Caco-2 (cell line): Measurements from ENCODE around the gene REL. TPM values are rescaled to one million over a fixed set of nuclear protein-coding genes. Genes with fewer than 3 reads are reported as not detected.

Experiments
- BruUV-seq: library from RNA; stranded (reverse); fragments of 400-500 nt; replicated peaks from 2 replicates; lab custom pipeline; 2021; lab: Mats Ljungman, UMichigan
- CTCF ChIA-PET: fragments of 300-600 bp; sonication (Branson Sonifier 250); formaldehyde crosslinking; loops from one replicate; lab custom pipeline; 2022; ENCODE audit warnings: antibody characterized with exemption; lab: Charles Lee
- POLR2A ChIA-PET: fragments of 300-600 bp; sonication (Branson Sonifier 250); formaldehyde crosslinking; loops from one replicate; lab custom pipeline; 2022; ENCODE audit warnings: antibody characterized with exemption; lab: Charles Lee
- DNase-seq, 2 experiments: peaks; one replicate each; pipeline versions ENCODE4 v3.0.0 to v3.0.0-alpha.2; 2020 to 2022
- H3K27me3 ChIP-seq: replicated peaks from 2 replicates; pipeline ENCODE4 v1.6.0; 2011; ENCODE audit warnings: low read length; ENCODE audit not compliant: control insufficient read depth, insufficient read depth
- H3K36me3 ChIP-seq: 2 replicates; pipeline ENCODE4 v1.5.1; 2011; ENCODE audit warnings: low read length; ENCODE audit not compliant: control insufficient read depth, insufficient read depth
- H3K4me1 ChIP-seq: fragments of 250-450 bp; sonication (Bioruptor Pico); 2 replicates; pipeline ENCODE4 v1.5.1; 2020; ENCODE audit warnings: mild to moderate bottlenecking
- H3K4me3 ChIP-seq: 2 replicates; pipeline ENCODE4 v1.5.1; 2011; ENCODE audit warnings: low read depth, mild to moderate bottlenecking, control low read depth, low read length
- H3K9me3 ChIP-seq: fragments of 250-450 bp; sonication (Bioruptor Pico); 2 replicates; pipeline ENCODE4 v1.5.1; 2020; ENCODE audit warnings: mild to moderate bottlenecking, moderate library complexity
- H3K27ac Mint-ChIP-seq: one replicate; pipeline ENCODE4 v1.8.0; 2022; ENCODE audit warnings: mixed read lengths; ENCODE audit not compliant: unreplicated experiment
- H3K27me3 Mint-ChIP-seq: one replicate; pipeline ENCODE4 v1.8.0; 2022; ENCODE audit warnings: mixed read lengths; ENCODE audit not compliant: insufficient read depth, unreplicated experiment
- H3K36me3 Mint-ChIP-seq: one replicate; pipeline ENCODE4 v1.8.0; 2022; ENCODE audit warnings: mild to moderate bottlenecking, mixed read lengths; ENCODE audit not compliant: insufficient read depth, unreplicated experiment
- H3K4me1 Mint-ChIP-seq: one replicate; pipeline ENCODE4 v1.8.0; 2022; ENCODE audit warnings: low read depth, mixed read lengths; ENCODE audit not compliant: unreplicated experiment
- H3K4me3 Mint-ChIP-seq: one replicate; pipeline ENCODE4 v1.8.0; 2022; ENCODE audit warnings: mild to moderate bottlenecking, moderate library complexity, mixed read lengths; ENCODE audit not compliant: unreplicated experiment
- H3K9me3 Mint-ChIP-seq: one replicate; pipeline ENCODE4 v1.8.0; 2022; ENCODE audit warnings: mixed read lengths; ENCODE audit not compliant: unreplicated experiment
- CTCF ChIP-seq, 2 experiments: fragments of 200-600 bp in 1 of 2; IDR thresholded peaks; 1 replicate in 1 of 2; 2 replicates in 1 of 2; pipeline versions ENCODE4 v1.5.1 to v1.8.0; 2011 to 2022; ENCODE audit warnings: antibody characterized with exemption in 1 of 2, control low read depth in 1 of 2, inconsistent platforms in 1 of 2, low read depth in 1 of 2, low read length in 1 of 2, mild to moderate bottlenecking in 1 of 2, moderate library complexity in 1 of 2; ENCODE audit not compliant: insufficient read depth in 1 of 2, severe bottlenecking in 1 of 2, unreplicated experiment in 1 of 2
- intact Hi-C: fragments of 100-400 bp; cut with micrococcal nuclease; formaldehyde crosslinking; loops from one replicate; pipeline ENCODE4 v1.10.0; 2022; ENCODE audit not compliant: unreplicated experiment
- total RNA-seq: library from RNA; stranded (reverse); gene quantifications from 2 replicates; pipeline ENCODE4 v1.2.3, GENCODE V29; 2022

REL gene
- total RNA-seq, 1 experiment from 2014 or later = 12.2 TPM

- H3K27me3 Mint-ChIP-seq = no peaks in the 10 kb centered on the region
- POLR2A ChIA-PET = no interaction called here
- H3K36me3 ChIP-seq = no peaks in the 10 kb centered on the region; the same call in 1 of the 2 replicates
- peaks cover 6% of the 10 kb centered on the region for H3K4me1 Mint-ChIP-seq
- no peak overlapping the region for H3K27ac Mint-ChIP-seq
- no peak for DNase-seq
- no peak overlapping the region for H3K4me3 Mint-ChIP-seq
- H3K27me3 ChIP-seq = no peaks in the 10 kb centered on the region
- intact Hi-C loops = no loop called here
- H3K9me3 Mint-ChIP-seq = no peaks in the 10 kb centered on the region
- H3K9me3 ChIP-seq = no peaks in the 10 kb centered on the region
- CTCF ChIA-PET = no interaction called here
- no TSS peak for BruUV-seq
- TF ChIP-seq CTCF (IDR thresholded peaks at IDR 0.05; ENCODE audit: insufficient read depth in 1 of 2, low read depth in 1 of 2, low read length in 1 of 2, severe bottlenecking in 1 of 2, unreplicated experiment in 1 of 2) = no peak
- H3K36me3 Mint-ChIP-seq = peaks cover 2% of the 10 kb centered on the region
- H3K4me1 ChIP-seq = no peaks in the 10 kb centered on the region
- no peak overlapping the region for H3K4me3 ChIP-seq
Measured at GRCh38 chr2:60938301-60938700, 56.9 kb downstream of the REL start.

GRCh38 chr2:60939622-60940021 is 58.2 kb downstream of the REL start:
- POLR2A ChIA-PET = no interaction called here
- intact Hi-C loops = no loop called here

GRCh38 chr2:60945341-60945740 is 64.0 kb downstream of the REL start:
- no peaks in the 10 kb centered on the region for H3K9me3 ChIP-seq
- Mint-ChIP-seq H3K36me3 (no peaks in the 10 kb centered on the region), H3K4me1 (no peaks in the 10 kb centered on the region), H3K27me3 (no peaks in the 10 kb centered on the region), H3K9me3 (no peaks in the 10 kb centered on the region), H3K27ac (no peak overlapping the region), H3K4me3 (no peak overlapping the region)
- no peak overlapping the region for H3K4me3 ChIP-seq
- H3K36me3 ChIP-seq = no peaks in the 10 kb centered on the region
- CTCF ChIA-PET = interaction anchor here (1.4 kb wide), 1 partner anchor 54 kb away, joined by 3 read pairs; no protein-coding TSS in a partner anchor
- no peak for TF ChIP-seq CTCF (IDR thresholded peaks at IDR 0.05; ENCODE audit: insufficient read depth in 1 of 2, low read depth in 1 of 2, low read length in 1 of 2, severe bottlenecking in 1 of 2, unreplicated experiment in 1 of 2)
- no peaks in the 10 kb centered on the region for H3K4me1 ChIP-seq
- intact Hi-C loops = no loop called here
- BruUV-seq = no TSS peak
- POLR2A ChIA-PET = no interaction called here
- no peaks in the 10 kb centered on the region for H3K27me3 ChIP-seq
- DNase-seq = no peak

More at GRCh38 chr2:60939622-60940021, 58.2 kb downstream of the REL start:
- no peaks in the 10 kb centered on the region for H3K9me3 ChIP-seq
- no peaks in the 10 kb centered on the region for H3K36me3 Mint-ChIP-seq
- H3K4me3 Mint-ChIP-seq = no peak overlapping the region
- no TSS peak for BruUV-seq
- H3K4me3 ChIP-seq = no peak overlapping the region
- no peaks in the 10 kb centered on the region; the same call in 1 of the 2 replicates for H3K36me3 ChIP-seq
- CTCF ChIA-PET = no interaction called here
- no peaks in the 10 kb centered on the region for H3K27me3 Mint-ChIP-seq
- no peak for DNase-seq
- no peaks in the 10 kb centered on the region for H3K4me1 ChIP-seq
- H3K4me1 Mint-ChIP-seq = peaks cover 6% of the 10 kb centered on the region
- no peaks in the 10 kb centered on the region for H3K27me3 ChIP-seq
- no peak for TF ChIP-seq CTCF (IDR thresholded peaks at IDR 0.05; ENCODE audit: insufficient read depth in 1 of 2, low read depth in 1 of 2, low read length in 1 of 2, severe bottlenecking in 1 of 2, unreplicated experiment in 1 of 2)
- no peaks in the 10 kb centered on the region for H3K9me3 Mint-ChIP-seq
- no peak overlapping the region for H3K27ac Mint-ChIP-seq
